ENCODE data around the gene MYO9B.

DNA sequence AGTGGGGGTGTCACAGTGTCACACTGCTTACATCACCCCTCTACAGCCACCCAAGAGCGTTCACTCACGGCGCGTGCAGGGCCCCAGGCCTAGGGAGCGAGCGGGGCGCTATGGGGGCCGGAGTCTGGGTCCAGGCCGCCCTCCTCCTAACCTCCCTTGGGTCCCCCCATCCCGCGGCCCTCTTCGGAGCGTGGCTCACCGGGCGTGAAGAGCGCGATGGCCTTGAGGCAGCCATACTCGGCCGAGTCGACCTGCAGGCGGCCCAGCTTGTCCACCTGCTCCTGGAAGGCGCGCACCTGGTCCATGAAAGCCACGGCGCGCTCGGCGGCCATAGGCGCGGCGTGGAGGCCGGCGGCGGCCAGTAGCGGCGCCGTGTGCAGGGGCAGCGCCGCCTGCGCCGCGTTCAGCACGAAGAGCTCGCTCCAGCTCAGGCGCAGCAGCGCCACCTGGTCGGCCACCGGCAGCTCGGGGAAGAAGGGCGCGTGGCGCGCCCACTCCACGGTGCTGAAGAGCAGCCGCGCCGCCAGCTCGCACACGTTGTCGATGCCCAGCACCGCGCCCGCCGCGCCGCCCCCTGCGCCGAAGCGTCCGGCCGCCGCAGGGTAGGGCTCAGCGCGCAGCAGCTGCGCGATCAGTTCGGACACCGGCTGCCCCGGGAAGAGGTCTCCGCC is 159.9 kb downstream of the MYO9B start:
- TF ChIP-seq POLR2AphosphoS5 (IDR thresholded peaks at IDR 0.05; ENCODE audit: borderline replicate concordance, low read depth, low read length) (no peak), EZH2 (IDR thresholded peaks at IDR 0.05) (no peak)
